ENCODE results near the gene TRABD2A. TPM values are rescaled to one million over a fixed set of nuclear protein-coding genes. Genes with fewer than 3 reads are reported as not detected.

TRABD2A gene
- total and polyA plus RNA-seq, 4 donors, result 0.26 to 10.3 (median 0.55) TPM

DNA sequence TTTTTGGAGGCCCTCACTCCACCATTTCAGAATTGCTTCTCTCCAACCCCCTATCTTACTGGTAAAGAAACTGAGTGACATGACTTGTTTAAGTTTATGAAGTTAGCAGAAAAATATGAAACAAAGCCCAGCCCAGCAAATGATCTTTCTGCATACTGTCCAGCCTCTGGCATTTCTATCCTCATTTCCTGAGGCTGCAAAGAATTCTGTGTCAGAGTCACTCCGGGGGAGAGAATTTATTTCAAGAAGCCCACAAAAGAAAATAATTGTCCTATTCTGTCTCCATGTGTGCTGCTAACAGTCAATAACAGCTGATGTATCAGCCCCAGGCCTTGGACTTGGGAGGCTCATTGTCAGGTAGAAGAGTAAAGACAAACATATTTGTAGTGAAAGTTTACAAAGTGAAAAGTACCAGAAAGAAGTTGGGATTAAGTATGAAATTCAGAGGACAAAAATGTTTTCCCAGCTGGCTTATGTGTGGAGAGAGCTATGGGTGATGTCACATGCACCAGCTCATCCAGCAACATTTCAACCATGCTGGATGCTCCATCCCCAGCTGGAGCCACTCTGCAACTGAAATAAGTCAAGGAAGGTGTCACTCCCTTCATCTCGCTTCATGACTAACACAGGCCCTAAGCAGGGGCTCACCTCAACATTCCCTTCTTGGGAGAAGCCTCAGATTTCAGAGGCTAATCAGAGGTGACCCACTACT, 42.3 kb downstream of the TRABD2A start:
- no peak for DNase-seq (ENCODE audit: low spot score)
- 92% methylated on average over 2 of the region's 2 CpGs for WGBS
- Histone ChIP-seq H3K4me1 (ENCODE audit: control insufficient read depth in 4 of 4, insufficient read depth in 4 of 4, low read length in 3 of 4) (no peaks in the 10 kb centered on the region), H3K4me3 (ENCODE audit: low read depth in 1 of 3, low read length in 3 of 3) (no peak overlapping the region), H3K36me3 (ENCODE audit: control insufficient read depth in 4 of 4, insufficient read depth in 3 of 4, low read depth in 1 of 4, low read length in 3 of 4) (no peaks in the 10 kb centered on the region), H3K27me3 (ENCODE audit: control insufficient read depth in 4 of 4, insufficient read depth in 4 of 4, low read length in 3 of 4) (no peaks in the 10 kb centered on the region), H3K9ac (ENCODE audit: low read depth in 1 of 2, low read length in 2 of 2) (no peak overlapping the region), H3K9me3 (ENCODE audit: control insufficient read depth in 4 of 4, low read length in 3 of 4) (peaks cover 0 to 7% (median 2%) of the 10 kb centered on the region in 4 donors), H3K27ac (ENCODE audit: low read depth in 1 of 2, low read length in 2 of 2) (no peak overlapping the region)
- TF ChIP-seq HNF4A (conservative IDR thresholded peaks at IDR 0.05), result no peak
- TF ChIP-seq RXRA (IDR thresholded peaks at IDR 0.05), result no peak
- TF ChIP-seq, protein P1, sequence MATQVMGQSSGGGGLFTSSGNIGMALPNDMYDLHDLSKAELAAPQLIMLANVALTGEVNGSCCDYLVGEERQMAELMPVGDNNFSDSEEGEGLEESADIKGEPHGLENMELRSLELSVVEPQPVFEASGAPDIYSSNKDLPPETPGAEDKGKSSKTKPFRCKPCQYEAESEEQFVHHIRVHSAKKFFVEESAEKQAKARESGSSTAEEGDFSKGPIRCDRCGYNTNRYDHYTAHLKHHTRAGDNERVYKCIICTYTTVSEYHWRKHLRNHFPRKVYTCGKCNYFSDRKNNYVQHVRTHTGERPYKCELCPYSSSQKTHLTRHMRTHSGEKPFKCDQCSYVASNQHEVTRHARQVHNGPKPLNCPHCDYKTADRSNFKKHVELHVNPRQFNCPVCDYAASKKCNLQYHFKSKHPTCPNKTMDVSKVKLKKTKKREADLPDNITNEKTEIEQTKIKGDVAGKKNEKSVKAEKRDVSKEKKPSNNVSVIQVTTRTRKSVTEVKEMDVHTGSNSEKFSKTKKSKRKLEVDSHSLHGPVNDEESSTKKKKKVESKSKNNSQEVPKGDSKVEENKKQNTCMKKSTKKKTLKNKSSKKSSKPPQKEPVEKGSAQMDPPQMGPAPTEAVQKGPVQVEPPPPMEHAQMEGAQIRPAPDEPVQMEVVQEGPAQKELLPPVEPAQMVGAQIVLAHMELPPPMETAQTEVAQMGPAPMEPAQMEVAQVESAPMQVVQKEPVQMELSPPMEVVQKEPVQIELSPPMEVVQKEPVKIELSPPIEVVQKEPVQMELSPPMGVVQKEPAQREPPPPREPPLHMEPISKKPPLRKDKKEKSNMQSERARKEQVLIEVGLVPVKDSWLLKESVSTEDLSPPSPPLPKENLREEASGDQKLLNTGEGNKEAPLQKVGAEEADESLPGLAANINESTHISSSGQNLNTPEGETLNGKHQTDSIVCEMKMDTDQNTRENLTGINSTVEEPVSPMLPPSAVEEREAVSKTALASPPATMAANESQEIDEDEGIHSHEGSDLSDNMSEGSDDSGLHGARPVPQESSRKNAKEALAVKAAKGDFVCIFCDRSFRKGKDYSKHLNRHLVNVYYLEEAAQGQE (IDR thresholded peaks at IDR 0.05), result no peak
- TF ChIP-seq GABPA (IDR thresholded peaks at IDR 0.05 in 1 of 2, conservative IDR thresholded peaks at IDR 0.05 in 1 of 2), result no peak
- TF ChIP-seq, protein P2, sequence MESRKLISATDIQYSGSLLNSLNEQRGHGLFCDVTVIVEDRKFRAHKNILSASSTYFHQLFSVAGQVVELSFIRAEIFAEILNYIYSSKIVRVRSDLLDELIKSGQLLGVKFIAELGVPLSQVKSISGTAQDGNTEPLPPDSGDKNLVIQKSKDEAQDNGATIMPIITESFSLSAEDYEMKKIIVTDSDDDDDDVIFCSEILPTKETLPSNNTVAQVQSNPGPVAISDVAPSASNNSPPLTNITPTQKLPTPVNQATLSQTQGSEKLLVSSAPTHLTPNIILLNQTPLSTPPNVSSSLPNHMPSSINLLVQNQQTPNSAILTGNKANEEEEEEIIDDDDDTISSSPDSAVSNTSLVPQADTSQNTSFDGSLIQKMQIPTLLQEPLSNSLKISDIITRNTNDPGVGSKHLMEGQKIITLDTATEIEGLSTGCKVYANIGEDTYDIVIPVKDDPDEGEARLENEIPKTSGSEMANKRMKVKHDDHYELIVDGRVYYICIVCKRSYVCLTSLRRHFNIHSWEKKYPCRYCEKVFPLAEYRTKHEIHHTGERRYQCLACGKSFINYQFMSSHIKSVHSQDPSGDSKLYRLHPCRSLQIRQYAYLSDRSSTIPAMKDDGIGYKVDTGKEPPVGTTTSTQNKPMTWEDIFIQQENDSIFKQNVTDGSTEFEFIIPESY (IDR thresholded peaks at IDR 0.05), result no peak
- no peak for TF ChIP-seq HNF4G (IDR thresholded peaks at IDR 0.05)
- no peak for TF ChIP-seq TAF1 (conservative IDR thresholded peaks at IDR 0.05)
- TF ChIP-seq, protein P3, sequence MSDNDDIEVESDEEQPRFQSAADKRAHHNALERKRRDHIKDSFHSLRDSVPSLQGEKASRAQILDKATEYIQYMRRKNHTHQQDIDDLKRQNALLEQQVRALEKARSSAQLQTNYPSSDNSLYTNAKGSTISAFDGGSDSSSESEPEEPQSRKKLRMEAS (IDR thresholded peaks at IDR 0.05), result no peak

DNA sequence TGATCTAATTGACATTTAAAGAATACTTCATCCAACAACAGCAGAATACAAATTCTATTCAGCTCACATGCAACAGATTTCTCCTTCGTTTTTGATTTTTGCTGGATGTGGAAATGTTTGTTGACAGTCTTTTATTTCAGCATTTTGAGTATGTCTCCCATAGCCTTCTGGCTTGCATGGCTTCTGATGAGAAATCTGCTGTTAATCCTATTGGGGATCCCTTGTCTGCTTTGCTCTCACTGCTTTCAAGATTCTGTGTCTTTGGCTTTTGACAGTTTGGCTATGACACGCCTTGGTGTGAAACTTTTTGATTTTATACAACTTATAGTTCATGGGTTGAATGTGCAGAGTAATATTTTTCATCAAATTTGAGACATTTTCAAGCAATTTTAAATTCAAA, 44.7 kb downstream of the TRABD2A start:
- H3K4me1 ChIP-seq (ENCODE audit: control insufficient read depth in 4 of 4, insufficient read depth in 4 of 4, low read length in 3 of 4), result peaks cover 0 to 6% (median 5%) of the 10 kb centered on the region in 4 donors
- H3K27ac ChIP-seq (ENCODE audit: low read depth in 1 of 2, low read length in 2 of 2), result no peak overlapping the region
- no peaks in the 10 kb centered on the region for H3K27me3 ChIP-seq (ENCODE audit: control insufficient read depth in 4 of 4, insufficient read depth in 4 of 4, low read length in 3 of 4)
- H3K9me3 ChIP-seq (ENCODE audit: control insufficient read depth in 4 of 4, low read length in 3 of 4), result peaks cover 0 to 7% (median 2%) of the 10 kb centered on the region in 4 donors
- no peak overlapping the region for H3K9ac ChIP-seq (ENCODE audit: low read depth in 1 of 2, low read length in 2 of 2)
- no peak overlapping the region for H3K4me3 ChIP-seq (ENCODE audit: low read depth in 1 of 3, low read length in 3 of 3)
- 82% methylated on average over 2 of the region's 2 CpGs for WGBS
- no peaks in the 10 kb centered on the region for H3K36me3 ChIP-seq (ENCODE audit: control insufficient read depth in 4 of 4, insufficient read depth in 3 of 4, low read depth in 1 of 4, low read length in 3 of 4)
- no peak for DNase-seq (ENCODE audit: low spot score)
- TF ChIP-seq SP1 (IDR thresholded peaks at IDR 0.05) (no peak), YY1 (IDR thresholded peaks at IDR 0.05) (no peak), RXRA (IDR thresholded peaks at IDR 0.05) (no peak), FOXA1 (IDR thresholded peaks at IDR 0.05) (no peak), GABPA (IDR thresholded peaks at IDR 0.05 in 1 of 2, conservative IDR thresholded peaks at IDR 0.05 in 1 of 2) (no peak), EGR1 (IDR thresholded peaks at IDR 0.05; ENCODE audit: low read depth in 2 of 2) (no peak), HNF4A (conservative IDR thresholded peaks at IDR 0.05) (no peak), NR2F2 (IDR thresholded peaks at IDR 0.05) (no peak), TAF1 (conservative IDR thresholded peaks at IDR 0.05) (no peak), HNF4G (IDR thresholded peaks at IDR 0.05) (no peak), RAD21 (IDR thresholded peaks at IDR 0.05) (no peak)
- TF ChIP-seq, protein P2 (IDR thresholded peaks at IDR 0.05), result no peak
- TF ChIP-seq, protein P3 (IDR thresholded peaks at IDR 0.05), result no peak
- TF ChIP-seq, protein P4, sequence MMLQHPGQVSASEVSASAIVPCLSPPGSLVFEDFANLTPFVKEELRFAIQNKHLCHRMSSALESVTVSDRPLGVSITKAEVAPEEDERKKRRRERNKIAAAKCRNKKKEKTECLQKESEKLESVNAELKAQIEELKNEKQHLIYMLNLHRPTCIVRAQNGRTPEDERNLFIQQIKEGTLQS (IDR thresholded peaks at IDR 0.05), result no peak
- TF ChIP-seq, protein P1 (IDR thresholded peaks at IDR 0.05), result no peak
- TF ChIP-seq, protein P5, sequence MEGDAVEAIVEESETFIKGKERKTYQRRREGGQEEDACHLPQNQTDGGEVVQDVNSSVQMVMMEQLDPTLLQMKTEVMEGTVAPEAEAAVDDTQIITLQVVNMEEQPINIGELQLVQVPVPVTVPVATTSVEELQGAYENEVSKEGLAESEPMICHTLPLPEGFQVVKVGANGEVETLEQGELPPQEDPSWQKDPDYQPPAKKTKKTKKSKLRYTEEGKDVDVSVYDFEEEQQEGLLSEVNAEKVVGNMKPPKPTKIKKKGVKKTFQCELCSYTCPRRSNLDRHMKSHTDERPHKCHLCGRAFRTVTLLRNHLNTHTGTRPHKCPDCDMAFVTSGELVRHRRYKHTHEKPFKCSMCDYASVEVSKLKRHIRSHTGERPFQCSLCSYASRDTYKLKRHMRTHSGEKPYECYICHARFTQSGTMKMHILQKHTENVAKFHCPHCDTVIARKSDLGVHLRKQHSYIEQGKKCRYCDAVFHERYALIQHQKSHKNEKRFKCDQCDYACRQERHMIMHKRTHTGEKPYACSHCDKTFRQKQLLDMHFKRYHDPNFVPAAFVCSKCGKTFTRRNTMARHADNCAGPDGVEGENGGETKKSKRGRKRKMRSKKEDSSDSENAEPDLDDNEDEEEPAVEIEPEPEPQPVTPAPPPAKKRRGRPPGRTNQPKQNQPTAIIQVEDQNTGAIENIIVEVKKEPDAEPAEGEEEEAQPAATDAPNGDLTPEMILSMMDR (IDR thresholded peaks at IDR 0.05; ENCODE audit: low read depth, low read length, missing input control), result no peak

All from liver (tissue), 9 donors.